GM21360 (cell line): ENCODE results near the gene MFGE8.

Experiments used
- ATAC-seq: cut with Tn5 transposase; IDR thresholded peaks from one replicate; pipeline ENCODE4 v1.9.1; 2021; ENCODE audit warnings: mild to moderate bottlenecking, moderate library complexity; ENCODE audit not compliant: unreplicated experiment

Gene MFGE8

GRCh38 chr15:88900309-88900981, 12.7 kb downstream of the MFGE8 start:
- ATAC-seq = no peak

GRCh38 chr15:88899251-88899650, 13.9 kb downstream of the MFGE8 start:
- ATAC-seq = no peak

- ATAC-seq = no peak
Measured at GRCh38 chr15:88898736-88899135, 14.4 kb downstream of the MFGE8 start.

- ATAC-seq = no peak
Measured at GRCh38 chr15:88897456-88898194, 15.6 kb downstream of the MFGE8 start.

- no peak for ATAC-seq
Measured at GRCh38 chr15:88897142-88897455, 16.1 kb downstream of the MFGE8 start.

- no peak for ATAC-seq
Measured at GRCh38 chr15:88896333-88897033, 16.7 kb downstream of the MFGE8 start.

- ATAC-seq = no peak
Measured at GRCh38 chr15:88894819-88895767, 18.1 kb downstream of the MFGE8 start, which contains the start of gene HAPLN3. TSS of gene HAPLN3 (minus strand) at chr15:88895544. CDS start at chr15:88887298, 8,246 bp downstream.

- ATAC-seq = no peak
Measured at GRCh38 chr15:88894348-88894818, 18.8 kb downstream of the MFGE8 start.

- no peak for ATAC-seq
Measured at GRCh38 chr15:88891540-88892254, 21.5 kb downstream of the MFGE8 start.

- ATAC-seq = no peak
Measured at GRCh38 chr15:88890495-88890894, 22.7 kb downstream of the MFGE8 start.

- no peak for ATAC-seq
Measured at GRCh38 chr15:88888719-88889118, 24.5 kb downstream of the MFGE8 start.

GRCh38 chr15:88887068-88887580, 26.1 kb downstream of the MFGE8 start:
- no peak for ATAC-seq

GRCh38 chr15:88882785-88883184, 30.4 kb downstream of the MFGE8 start:
- no peak for ATAC-seq

GRCh38 chr15:88881775-88882174, 31.4 kb downstream of the MFGE8 start:
- no peak for ATAC-seq

- no peak for ATAC-seq
Measured at GRCh38 chr15:88880944-88881740, 32.0 kb downstream of the MFGE8 start.

- peak; percentile 61 for ATAC-seq
Measured at GRCh38 chr15:88878720-88879184, 34.4 kb downstream of the MFGE8 start.

- no peak for ATAC-seq
Measured at GRCh38 chr15:88877906-88878305, 35.3 kb downstream of the MFGE8 start.

GRCh38 chr15:88877415-88877814, 35.8 kb downstream of the MFGE8 start:
- no peak for ATAC-seq

GRCh38 chr15:88876573-88876972, 36.6 kb downstream of the MFGE8 start:
- no peak for ATAC-seq
